HG02642 (cell line): ENCODE results near the gene RETREG1.
A peak's percentile ranks its signal among the peaks of the same experiment; 100 is the strongest.
"Not testable (repeated sequence)": the region's sequence is repeated elsewhere in the genome, so short reads cannot be mapped to it uniquely, and the experiment has no call there.

Source experiments
- ATAC-seq: cut with Tn5 transposase; IDR thresholded peaks from one replicate; pipeline ENCODE4 v1.9.1; 2021; ENCODE audit warnings: mild to moderate bottlenecking; ENCODE audit not compliant: unreplicated experiment, poor library complexity

RETREG1 gene

DNA sequence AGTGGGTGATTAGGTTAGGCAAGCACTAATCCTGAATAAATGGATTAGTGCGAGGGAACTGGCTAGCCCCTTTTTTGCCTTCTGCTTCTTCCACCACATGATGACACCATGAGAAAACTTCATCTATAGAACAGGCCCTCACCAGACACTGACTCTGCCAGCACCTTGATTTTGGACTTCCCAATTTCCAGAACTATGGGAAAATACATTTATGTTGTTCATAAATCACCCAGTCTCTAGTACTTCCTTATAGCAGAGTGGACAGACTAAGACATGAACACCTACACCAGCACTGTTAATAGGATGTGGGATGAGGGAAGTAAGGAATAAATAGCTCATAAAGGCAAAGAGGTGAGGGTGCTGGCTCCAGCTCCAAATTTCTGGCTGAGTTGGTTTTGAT lies 152.6 kb downstream of the RETREG1 start:
- no peak for ATAC-seq

DNA sequence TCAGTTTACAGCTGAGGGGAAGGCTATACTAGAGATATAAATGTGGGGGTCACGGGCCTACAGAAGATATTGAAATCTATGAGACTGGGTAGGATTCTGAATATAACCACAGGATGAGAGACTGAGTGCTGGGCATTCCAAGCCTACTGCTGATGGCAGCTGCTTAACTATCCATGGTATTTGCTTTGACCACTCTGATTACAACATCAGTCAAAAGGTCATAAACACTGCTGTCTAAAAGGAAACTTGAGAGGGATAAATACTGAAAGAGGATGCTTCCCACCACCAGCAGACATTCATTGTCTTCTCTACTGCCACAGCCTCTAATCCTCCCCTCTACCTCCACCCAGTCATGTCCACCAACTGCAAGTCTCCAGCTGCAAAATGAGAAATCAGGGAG lies 155.0 kb downstream of the RETREG1 start:
- ATAC-seq, result no peak

DNA sequence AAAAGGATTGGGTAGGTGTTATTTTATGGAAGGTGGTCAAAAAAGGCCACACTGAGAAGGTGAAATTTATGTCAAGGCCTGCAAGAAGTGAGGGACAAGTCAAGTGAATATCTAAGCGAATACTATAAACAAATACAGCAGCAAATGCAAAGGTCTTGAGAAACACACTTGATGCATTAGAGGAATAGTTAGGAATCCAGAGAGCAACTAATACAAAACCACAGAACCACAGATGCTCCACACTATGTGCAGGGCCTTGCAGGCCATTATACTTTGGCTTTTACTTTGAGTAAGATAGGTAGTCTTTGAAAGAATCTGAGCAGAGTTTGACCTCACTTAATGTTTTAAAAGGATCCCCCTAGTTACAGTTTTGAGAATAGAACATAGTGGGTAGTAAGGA lies 155.8 kb downstream of the RETREG1 start:
- no peak for ATAC-seq

DNA sequence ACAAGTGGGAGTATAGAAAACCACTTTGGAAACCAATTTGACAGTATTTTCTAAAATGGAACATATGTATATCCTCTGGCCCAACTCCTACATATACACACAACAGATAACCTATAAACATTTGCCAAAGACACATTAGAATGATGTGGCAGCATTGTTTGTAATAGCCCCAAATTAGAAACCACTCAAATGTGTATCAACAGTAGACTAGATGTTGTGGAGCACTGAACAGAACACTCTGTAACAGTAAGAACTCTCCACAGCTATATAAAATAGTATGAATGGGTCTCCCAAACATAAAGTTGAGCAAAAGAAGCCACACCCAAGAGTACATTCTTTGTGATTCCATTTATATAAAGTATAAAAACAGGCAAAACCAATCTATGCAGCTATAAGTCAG lies 157.3 kb downstream of the RETREG1 start:
- no peak for ATAC-seq

DNA sequence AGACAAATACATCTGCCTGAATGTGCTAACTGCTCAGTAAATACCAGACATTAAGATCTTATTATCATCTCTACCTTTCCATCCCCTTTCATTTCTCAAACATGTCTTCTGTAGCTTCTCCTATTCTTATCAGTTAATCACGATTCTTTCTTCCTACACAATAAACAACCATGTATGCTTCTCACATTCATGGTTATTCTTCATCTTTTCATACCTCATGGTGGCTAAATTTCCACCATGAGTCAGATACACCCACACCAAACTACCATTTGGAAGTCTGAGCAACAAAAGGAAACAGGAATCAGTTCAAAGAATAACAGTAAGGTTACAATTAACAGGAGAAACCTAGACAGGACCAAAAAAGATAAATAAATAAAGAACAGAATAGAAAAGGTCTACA lies 158.9 kb downstream of the RETREG1 start:
- ATAC-seq, result no peak

DNA sequence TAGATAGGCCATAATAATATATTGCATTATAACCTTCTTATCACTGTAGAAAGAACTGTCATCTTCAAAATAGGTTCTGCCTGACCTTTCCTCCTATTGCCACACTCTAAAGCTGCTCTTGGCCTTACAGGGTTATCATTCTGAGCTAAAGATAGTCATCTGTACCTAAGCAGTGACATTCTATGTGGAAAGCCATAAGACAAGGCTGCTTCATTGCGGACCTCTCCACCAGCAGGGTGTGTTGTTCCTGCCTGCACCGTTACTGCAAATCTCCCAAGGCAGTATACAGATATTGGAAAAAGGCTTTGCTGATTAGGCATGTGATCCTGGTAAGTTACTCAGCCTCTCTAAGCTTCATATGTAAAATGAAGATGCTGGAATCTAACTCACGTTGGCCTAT lies 159.3 kb downstream of the RETREG1 start:
- no peak for ATAC-seq

DNA sequence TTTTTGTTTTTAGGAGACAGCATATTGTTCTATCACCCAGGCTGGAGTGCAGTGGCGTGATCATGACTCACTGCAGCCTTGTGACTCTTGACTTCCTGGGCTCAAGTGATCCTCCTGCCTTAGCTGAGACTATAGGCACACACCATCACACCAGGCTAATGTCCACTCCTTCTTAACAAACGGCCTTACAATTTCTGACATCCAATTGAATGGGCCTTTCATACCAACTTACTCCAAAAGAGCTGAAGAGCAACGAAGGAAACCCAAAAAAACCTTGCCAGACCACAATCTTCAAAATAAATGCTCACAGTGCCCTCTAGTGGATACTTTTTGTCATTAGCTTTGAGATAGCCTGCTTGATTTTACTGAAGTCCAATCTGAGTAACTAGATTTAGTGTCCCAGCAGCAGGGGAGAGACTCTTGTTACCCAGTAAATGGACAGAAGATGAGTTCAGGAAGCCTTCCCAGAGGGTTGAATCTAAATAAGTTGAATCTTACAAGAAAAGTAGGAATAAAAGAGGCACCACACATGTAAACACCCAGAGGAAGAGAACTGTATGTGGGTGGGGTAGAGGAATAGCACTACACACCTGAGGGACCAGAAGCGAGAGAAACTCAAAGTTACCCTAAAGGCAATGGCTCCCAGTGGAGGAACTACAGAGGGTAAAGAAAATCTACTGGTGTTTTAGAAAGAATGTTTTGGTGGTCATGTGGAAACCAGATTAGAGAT lies 160.5 kb downstream of the RETREG1 start:
- peak; percentile 74 for ATAC-seq

DNA sequence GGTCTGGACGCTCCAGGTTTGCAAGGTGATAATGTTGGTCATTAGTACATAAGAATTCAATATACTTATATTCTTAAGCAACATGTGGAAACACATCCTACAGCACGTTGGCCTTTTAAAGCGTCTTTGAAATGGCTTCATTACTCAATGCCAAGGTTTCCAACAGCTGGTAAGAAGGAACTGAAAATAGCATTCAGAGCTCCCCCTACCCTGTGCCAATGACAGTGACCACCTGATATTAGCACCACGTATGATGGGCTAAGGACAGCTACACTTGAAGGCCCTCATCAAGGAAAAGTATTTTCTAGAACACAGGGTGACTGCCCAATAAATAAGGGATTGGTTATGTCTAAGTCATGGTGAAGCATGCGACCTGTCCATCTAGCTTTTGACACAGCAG lies 161.1 kb downstream of the RETREG1 start:
- peak; percentile 12 for ATAC-seq

DNA sequence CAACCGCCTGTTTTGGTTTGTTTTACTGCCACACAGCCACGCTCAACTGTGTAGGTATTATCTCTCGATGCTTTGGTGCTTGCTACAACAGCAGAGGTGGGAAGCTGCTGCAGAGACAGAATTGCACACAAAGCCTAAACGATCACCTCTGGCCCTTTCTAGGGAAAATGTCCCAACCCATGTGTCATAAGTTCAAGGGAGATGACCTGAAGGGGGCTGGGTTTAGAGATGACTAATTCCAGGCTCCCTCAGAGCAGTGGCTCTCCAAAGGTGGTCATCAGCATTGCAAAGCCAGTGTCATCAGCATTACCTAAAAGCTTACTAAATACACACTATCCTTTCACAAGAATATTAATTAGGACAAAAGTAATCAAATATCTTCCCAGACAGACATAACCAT lies 162.1 kb downstream of the RETREG1 start:
- ATAC-seq, result no peak

DNA sequence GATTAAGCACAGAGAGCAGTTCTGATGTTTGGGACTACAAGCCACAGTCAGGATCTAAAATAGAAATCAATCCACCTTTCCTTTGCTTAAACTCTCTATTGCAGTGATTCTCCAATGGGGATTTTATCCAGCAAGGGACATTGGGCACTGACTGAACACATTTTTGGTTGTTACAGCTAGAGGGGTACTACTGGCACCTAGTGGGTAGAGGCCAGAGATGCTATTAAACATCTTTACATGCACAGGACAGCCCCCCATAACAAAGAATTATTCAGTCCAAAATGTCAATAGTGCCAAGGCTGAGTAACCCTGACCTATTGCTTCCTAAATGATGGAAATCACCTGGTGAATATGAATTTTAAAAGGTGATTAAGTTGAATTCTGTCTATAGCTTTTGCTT lies 163.2 kb downstream of the RETREG1 start:
- ATAC-seq, result no peak

DNA sequence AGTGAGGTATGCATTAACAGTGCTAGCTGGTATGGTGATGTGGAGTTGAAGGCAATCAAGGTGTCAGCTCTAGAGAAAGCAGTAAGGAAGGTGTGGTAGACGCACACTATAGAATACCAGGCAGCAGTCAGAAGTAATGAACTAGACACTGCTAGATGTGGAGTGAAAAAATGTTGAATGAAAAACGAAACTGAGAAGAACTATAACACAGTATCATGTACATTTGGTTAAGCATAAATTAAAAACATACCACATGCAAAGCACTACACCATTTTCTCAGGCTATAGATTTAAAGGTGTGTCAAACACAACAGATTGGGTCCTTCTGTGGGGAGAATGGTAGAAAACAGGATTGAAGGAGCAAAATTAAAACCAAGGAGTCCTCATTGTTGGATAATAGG lies 166.6 kb downstream of the RETREG1 start:
- peak; percentile 67 for ATAC-seq

DNA sequence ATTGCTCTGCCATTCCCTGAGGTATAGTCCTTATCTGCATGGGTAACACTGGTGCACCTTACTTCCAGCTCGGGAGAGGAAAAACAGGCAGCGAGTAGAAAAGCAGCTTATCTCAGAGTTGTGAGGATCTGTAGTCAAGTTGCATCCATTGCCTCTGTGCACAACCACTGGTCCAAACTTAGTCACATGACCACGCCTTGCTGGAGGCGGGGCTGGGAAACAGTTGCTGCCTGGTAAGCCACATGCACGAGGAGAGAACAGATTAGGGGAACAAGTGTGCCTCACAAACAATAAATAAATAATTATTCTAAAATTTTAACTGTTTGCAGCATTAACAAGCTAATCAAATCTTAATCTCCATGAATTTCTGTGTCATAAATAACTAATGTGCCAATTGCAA lies 169.8 kb downstream of the RETREG1 start:
- ATAC-seq, result no peak

DNA sequence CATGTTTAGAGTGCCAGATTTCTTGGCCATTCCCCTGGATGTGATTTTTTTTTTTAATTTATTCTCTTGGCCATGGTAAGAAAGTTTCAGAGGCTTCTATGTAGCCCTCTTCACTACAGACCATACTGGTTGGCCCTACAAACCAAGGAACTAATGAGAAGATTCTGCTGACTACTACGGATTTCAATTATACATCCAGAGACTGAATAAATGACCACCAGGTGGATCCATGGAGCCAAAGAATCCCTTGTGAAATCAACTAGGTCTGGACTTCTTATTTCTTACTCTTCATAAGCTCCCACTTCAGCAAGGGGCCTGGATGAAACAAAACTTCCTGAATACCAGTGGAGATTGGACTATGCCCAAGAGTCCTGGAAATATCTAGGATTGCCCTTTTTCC lies 178.8 kb downstream of the RETREG1 start:
- no peak for ATAC-seq

DNA sequence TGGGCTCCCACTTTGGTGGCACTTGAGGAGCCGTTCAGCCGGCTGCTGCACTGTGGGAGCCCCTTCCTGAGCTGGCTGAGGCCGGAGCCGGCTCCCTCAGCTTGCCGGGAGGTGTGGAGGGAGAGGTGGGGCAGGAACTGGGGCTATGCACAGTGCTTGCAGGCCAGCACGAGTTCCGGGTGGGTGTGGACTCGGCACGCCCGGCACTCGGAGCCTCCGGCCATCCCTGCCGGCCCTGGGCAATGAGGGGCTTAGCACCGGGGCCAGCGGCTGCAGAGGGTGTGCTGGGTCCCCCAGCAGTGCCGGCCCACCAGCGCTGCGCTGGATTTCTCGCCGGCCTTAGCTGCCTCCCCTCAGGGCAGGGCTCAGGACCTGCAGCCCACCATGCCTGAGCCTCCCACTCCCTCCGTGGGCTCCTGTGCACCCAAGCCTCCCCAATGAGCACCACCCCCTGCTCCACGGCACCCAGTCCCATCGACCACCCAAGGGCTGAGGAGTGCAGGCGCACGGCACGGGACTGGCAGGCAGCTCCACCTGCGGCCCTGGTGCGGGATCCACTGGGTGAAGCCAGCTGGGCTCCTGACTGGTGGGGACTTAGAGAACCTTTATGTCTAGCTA lies 180.6 kb downstream of the RETREG1 start:
- ATAC-seq, result not testable (repeated sequence)

DNA sequence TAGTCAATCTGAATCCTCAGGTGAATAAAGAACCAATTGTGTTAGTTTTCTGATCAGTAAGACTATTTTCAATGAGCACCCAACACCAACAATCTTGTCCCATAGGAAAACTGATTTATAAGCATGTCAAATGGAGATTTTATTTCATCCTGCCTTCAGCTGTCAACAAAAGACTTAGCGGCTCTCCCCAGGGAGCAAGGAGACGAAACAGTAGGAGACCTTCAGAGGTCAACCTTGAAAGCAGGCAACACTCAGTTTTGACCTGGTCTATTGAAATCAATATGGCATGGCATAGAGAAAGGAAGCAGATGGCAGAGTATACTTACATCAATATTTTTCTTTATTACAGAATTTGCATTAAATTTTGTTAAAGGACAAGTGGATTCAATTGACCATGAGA lies 185.3 kb downstream of the RETREG1 start:
- no peak for ATAC-seq

DNA sequence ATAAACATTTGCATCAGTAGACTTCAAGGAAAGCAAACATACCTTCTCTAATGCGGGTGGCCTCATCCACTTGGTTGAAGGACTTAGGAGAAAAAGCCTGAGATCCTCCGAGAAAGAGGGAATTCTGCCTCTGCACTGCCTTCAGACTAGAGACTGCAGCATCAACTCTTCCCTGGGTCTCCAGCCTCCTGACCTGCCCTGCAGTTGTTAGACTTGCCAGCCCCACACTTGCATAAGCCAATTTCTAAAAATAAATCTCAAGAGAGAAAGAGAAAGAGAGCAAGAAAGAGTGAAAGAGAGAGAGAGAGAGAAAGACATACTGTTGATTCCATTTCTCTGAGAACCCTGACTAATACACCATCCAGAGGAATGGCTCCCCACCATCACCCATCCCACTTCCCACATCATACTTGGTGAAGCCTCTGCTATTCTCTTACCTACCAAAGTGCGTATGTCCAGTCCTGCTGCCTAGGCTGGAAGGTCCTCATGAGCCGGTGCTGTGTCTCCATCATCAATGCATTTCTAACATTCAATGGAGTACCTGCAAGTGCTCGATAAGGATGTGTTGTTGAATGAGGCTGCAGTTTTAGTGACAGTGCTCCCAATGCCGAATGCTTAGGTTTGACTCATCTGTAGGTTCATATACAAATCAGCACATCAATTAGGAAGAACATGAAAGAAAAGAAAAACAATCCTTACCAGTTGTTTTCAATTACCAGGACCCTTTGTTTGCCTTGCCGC lies 186.3 kb downstream of the RETREG1 start:
- no peak for ATAC-seq

DNA sequence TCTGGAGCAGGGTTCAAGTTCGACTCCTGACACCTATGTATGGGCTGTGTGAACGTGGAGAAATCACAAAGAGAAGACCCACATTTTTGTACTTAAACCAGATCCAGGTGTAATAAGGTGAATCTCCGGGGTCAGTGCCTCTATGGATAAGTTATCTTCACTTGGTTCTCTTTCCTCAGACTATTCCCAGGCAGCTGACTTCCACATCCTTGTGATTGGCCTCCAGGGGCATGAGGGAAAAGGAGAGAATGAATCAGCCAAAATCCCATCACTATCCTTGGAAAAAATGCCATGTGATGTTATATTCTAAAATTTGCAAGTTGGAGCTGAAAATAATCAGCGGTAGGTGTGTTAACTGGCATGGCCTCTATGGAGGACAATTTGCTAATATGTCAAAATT lies 188.4 kb downstream of the RETREG1 start:
- ATAC-seq, result no peak

DNA sequence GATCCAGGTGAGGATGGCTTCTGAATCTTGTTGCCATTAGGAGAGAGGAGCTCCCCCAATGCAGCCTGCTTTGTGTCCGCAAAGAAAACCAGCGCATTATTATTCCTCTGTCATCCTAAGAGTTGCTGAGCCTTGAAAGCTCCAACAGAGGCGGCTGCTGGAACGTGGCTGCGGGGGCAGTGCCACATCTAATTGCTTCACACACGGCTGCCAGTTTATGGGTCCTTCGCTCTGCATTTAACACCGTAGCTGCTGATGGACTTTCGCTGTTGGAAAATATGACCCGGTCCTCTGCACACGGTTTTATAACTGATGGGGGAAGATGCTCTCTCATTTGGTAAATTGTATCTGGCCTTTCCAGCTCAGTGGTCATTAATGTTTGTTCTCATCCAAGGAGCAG lies 189.2 kb downstream of the RETREG1 start:
- no peak for ATAC-seq
